GM10847 (cell line): ENCODE measurements around the gene RHOG.

Source experiments
- POLR2A ChIP-seq: IDR thresholded peaks from 2 replicates; pipeline ENCODE4 v1.6.1; 2011; ENCODE audit not compliant: insufficient read length; ENCODE audit errors: extremely low read depth

Gene RHOG

DNA sequence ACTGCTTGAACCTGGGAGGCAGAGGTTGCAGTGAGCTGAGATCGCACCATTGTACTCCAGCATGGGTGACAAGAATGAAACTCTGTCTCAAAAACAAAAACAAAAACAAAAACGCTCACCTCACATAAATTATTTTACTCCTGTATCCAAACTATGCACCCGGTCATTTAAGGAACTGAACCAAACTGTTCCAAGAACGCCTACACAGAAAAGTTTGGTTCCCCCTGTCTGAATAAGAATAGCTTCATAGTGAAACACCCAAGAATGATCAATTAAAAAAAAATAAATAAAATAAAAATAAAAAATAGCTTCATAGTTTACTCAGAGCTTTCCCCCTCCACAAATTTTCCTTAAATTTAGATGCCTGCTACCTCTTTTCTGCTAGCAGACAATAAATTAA lies 57.1 kb downstream of the RHOG start:
- no peak for TF ChIP-seq POLR2A

DNA sequence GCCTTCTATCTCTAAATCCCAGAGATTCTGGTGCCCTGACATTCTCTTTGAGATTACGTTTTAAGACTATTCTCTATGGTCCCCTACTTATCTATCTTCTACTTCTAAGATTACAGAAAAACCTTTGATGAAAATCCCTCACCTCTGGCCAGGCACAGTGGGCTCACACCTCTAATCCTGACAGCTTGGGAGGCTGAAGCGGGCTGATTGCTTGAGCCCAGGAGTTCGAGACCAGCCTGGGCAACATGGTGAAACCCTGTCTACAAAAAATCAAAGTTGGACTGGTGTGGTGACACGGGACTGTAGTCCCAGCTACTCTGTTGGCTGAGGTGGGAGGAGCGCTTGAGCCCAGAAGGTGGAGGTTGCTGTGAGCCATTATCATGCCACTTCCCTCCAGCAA lies 57.8 kb downstream of the RHOG start:
- no peak for TF ChIP-seq POLR2A

- no peak for TF ChIP-seq POLR2A
These were observed 59.3 kb downstream of the RHOG start for GRCh38 chr11:3781423-3781822.
